ENCODE data around the gene THSD7A.

THSD7A gene

GRCh38 chr7:11807000-11807399, 25.0 kb downstream of the THSD7A start:
- DNase-seq, result no peak

- DNase-seq, result no peak
These were observed 27.4 kb downstream of the THSD7A start for GRCh38 chr7:11804621-11805020.

- DNase-seq, result no peak
These were observed 36.8 kb downstream of the THSD7A start for GRCh38 chr7:11795231-11795630.

- no peak for DNase-seq
These were observed 39.8 kb downstream of the THSD7A start for GRCh38 chr7:11792166-11792565.

GRCh38 chr7:11788568-11788967, 43.4 kb downstream of the THSD7A start:
- DNase-seq, result no peak

GRCh38 chr7:11787534-11787933, 44.5 kb downstream of the THSD7A start:
- no peak for DNase-seq

- no peak for DNase-seq
These were observed 45.8 kb downstream of the THSD7A start for GRCh38 chr7:11786186-11786585.

DNA sequence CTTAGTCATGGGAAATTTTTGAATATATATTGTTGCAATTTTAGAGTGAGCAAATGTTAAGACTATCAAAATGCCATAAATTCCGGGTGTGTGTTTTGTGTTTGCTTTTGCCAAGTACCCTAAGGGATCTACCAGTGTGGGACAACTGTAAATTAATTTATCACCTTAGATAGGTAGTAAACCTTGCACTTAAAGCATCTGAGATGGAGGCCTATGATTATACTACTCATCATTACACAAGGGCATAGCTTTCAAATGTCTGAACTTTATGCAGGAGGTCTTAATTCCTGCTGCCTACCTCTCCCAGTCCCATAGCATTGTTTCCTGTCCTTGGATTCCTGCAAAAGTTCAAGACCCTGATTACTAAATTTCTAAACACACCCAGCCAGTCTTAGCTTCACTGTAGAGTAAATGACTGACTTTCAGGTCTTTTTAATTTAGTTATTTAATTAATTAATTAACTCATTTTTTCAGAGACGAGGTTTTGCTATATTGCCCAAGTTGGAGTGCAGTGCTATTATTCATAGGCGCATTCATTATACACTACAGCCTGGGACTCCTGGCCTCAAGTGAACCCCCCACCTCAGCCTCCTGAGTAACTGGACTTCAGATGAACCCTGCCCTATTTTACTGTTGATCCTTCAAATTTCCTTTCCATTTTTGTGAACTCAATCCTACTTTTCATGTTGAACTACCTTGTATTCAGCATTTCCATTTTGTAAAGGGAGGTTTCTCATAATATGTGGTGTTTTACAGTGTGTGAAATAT, 47.0 kb downstream of the THSD7A start:
- no peak for DNase-seq

- no peak for DNase-seq
These were observed 51.9 kb downstream of the THSD7A start for GRCh38 chr7:11779864-11780674.

- DNase-seq, result no peak
These were observed 56.0 kb downstream of the THSD7A start for GRCh38 chr7:11776039-11776438.

DNA sequence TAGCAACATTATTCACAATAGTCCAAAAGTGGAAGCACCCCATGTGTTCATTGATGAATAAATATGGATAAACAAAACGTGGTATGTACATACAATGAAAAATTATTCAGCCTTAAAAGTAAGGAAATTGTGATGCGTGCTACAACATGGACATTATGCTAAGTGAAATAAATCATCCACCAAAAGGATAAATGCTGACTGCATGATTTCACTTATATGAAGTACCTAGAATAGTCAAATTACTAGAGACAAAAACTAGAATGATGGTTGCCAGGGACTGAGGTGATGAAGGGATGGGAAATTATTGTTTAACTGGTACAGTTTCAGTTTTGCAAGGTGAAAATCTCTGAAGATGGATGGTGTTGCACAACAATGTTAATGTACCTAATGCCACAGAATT, 56.6 kb downstream of the THSD7A start:
- no peak for DNase-seq

- no peak for DNase-seq
These were observed 63.7 kb downstream of the THSD7A start for GRCh38 chr7:11768263-11768662.

DNA sequence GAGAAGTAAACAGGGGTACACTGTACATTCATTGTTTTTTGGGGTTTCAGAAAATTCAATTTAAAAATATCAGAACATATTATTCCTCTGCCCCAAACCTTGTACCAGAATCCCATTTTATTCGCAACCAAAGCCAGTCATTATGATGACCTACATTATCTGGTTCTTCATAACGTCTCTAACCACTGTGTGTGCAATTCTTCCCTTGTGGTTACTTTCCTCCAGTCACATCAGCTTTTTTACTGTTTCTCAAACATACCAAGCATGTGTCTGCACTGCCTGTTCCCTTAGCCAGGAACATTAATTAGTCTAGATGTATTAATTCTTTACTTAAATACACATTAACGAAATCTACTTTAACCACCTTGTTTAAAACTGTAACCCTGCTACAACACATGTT, 64.8 kb downstream of the THSD7A start:
- no peak for DNase-seq

GRCh38 chr7:11760372-11760771, 71.6 kb downstream of the THSD7A start:
- no peak for DNase-seq

- DNase-seq, result no peak
These were observed 73.3 kb downstream of the THSD7A start for GRCh38 chr7:11758627-11759111.

GRCh38 chr7:11757153-11757552, 74.8 kb downstream of the THSD7A start:
- DNase-seq, result no peak

GRCh38 chr7:11754933-11755332, 77.1 kb downstream of the THSD7A start:
- no peak for DNase-seq

- no peak for DNase-seq
These were observed 77.9 kb downstream of the THSD7A start for GRCh38 chr7:11754123-11754522.

DNA sequence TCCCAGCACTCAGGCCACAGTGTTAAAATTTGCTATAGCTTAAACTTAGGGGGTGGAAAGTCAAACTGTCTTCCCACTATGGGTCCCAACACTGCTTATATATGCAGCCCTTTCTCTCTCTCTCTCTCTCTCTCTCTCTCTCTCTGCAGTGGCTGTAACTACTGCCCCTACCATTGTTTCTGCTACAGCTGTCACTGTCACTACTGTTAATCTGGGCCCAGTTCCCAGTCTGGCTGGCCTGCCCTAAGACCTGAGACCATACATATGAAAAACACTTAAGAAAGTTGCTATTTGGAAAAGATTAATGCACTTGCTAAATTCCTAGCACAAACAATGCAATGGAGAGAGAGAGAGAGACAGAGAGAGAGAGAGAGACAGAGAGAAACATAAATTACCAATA, 78.6 kb downstream of the THSD7A start:
- peak; percentile 47 for DNase-seq

DNA sequence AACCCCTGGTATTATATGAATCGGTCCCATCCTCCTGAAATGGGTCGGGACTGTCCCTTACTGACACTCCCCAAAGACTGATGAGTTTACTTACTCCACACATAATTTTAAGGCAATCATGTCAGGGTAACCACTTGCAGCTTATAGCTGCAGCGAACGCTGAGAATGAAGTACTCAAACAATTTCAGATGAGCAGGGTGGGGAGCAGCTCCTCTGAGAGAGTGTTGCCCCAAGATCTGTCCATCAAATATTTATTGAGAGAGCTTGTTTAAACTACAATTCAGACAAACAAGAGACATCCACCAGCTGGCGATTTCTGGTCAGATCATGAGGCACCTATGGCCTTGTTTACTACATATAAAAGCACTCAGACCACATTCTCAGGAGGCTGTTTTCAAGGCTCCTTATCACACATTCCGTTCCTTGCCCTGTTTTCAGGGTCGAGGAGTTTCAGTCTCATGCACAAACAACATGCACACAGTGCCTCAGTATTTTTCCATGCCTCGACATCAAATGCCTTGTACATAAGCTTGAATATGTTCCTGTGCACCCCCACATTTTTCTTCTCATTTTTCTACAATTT, 80.1 kb downstream of the THSD7A start:
- no peak for DNase-seq

- DNase-seq, result no peak
These were observed 80.7 kb downstream of the THSD7A start for GRCh38 chr7:11751315-11751714.

DNA sequence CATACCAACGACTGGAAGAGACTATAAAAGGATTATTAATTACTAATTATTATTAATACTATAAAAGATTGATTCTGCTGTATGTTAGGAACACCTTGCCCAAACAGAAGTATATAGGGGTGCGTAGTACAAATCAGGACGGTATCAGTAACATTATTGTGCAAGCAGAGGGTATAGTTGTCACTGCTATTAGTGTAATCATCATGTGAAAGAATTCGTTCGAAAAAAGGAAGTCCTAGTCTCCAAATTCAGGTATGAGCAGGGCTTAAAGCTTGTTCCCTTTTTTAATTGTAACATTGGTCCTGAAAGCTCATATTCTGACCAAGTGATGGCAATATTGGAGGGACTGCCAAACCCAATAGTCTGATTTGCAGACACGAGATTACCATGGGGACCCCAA, 81.8 kb downstream of the THSD7A start:
- no peak for DNase-seq

GRCh38 chr7:11749629-11750028, 82.4 kb downstream of the THSD7A start:
- DNase-seq, result no peak

- no peak for DNase-seq
These were observed 83.1 kb downstream of the THSD7A start for GRCh38 chr7:11748884-11749283.

Data from right forelimb (tissue), 1 donor.